A549 (cell line): ENCODE data around the gene DHX32. TPM values are rescaled to one million over a fixed set of nuclear protein-coding genes. Genes with fewer than 3 reads are reported as not detected.
A peak's percentile ranks its signal among the peaks of the same experiment; 100 is the strongest.
"Not testable (repeated sequence)": the region's sequence is repeated elsewhere in the genome, so short reads cannot be mapped to it uniquely, and the experiment has no call there.

Source experiments
- ATAC-seq, 2 experiments: fragments of 200-7000 bp in 1 of 2; fragments of >200 bp in 1 of 2; cut with Nextera tagmentation in 1 of 2; cut with Tn5 transposase in 1 of 2; 3 replicates each; pipeline versions ENCODE4 v1.8.0 to v1.9.1; 2018 to 2020; ENCODE audit warnings: mild to moderate bottlenecking in 1 of 2, moderate library complexity in 1 of 2
- CTCF ChIA-PET: fragments of 300-600 bp; sonication (Branson Sonifier 250); formaldehyde crosslinking; extraction: SDS; loops from one replicate; lab custom pipeline; 2021; ENCODE audit warnings: antibody characterized with exemption, inconsistent platforms; lab: Yijun Ruan, JAX
- POLR2A ChIA-PET: fragments of 350-600 bp; formaldehyde crosslinking; extraction: SDS; loops from one replicate; lab custom pipeline; 2021; ENCODE audit warnings: antibody characterized with exemption, inconsistent platforms; lab: Yijun Ruan, JAX
- DNase-seq, 2 experiments: peaks; one replicate each; pipeline versions ENCODE4 v3.0.0 to v3.0.0-alpha.2; 2011 to 2016; ENCODE audit warnings: low read depth in 1 of 2, low spot score in 1 of 2
- FAIRE-seq: peaks from 2 replicates; lab custom pipeline; 2011; peaks lifted over from hg19 to GRCh38; lab: Jason Lieb, UNC
- H3K27ac ChIP-seq, 2 experiments: fragments of >200 bp; sonication (Bioruptor Twin); formaldehyde crosslinking; 3 replicates each; pipeline ENCODE4 v1.5.1; 2016 to 2017
- H3K4me1 ChIP-seq: fragments of >200 bp; sonication (Bioruptor Twin); formaldehyde crosslinking; 3 replicates; pipeline ENCODE4 v1.6.1; 2016
- H3K4me2 ChIP-seq: fragments of >200 bp; sonication (Bioruptor Twin); formaldehyde crosslinking; 3 replicates; pipeline ENCODE4 v1.6.1; 2016
- H3K4me3 ChIP-seq: fragments of >200 bp; sonication (Bioruptor Twin); formaldehyde crosslinking; 3 replicates; pipeline ENCODE4 v1.5.1; 2016
- H3K9me3 ChIP-seq: fragments of >200 bp; sonication (Bioruptor Twin); formaldehyde crosslinking; 3 replicates; pipeline ENCODE4 v1.6.1; 2016
- BHLHE40 ChIP-seq: IDR thresholded peaks from 2 replicates; pipeline ENCODE4 v1.6.1; 2012; ENCODE audit warnings: low read depth, low read length, inconsistent platforms
- EP300 ChIP-seq, 2 experiments: fragments of >200 bp; sonication (Bioruptor Twin); formaldehyde crosslinking; IDR thresholded peaks; 2 replicates in 1 of 2; 3 replicates in 1 of 2; pipeline ENCODE4 v1.6.1; 2016 to 2017
- ESRRA ChIP-seq: fragments of 150-350 bp; IDR thresholded peaks from 2 replicates; pipeline ENCODE4 v1.6.1; 2014; ENCODE audit warnings: mild to moderate bottlenecking, low read length, borderline replicate concordance
- FOXS1 ChIP-seq: fragments of 250-450 bp; sonication (Bioruptor Pico); IDR thresholded peaks from 2 replicates; pipeline ENCODE4 v1.5.0; 2020; ENCODE audit warnings: mild to moderate bottlenecking, moderate library complexity
- HEYL ChIP-seq: fragments of 250-450 bp; sonication (Bioruptor Pico); IDR thresholded peaks from 2 replicates; pipeline ENCODE4 v1.8.0; 2021; ENCODE audit warnings: mild to moderate bottlenecking, moderate library complexity
- HOXA7 ChIP-seq: fragments of 250-450 bp; sonication (Bioruptor Pico); IDR thresholded peaks from 2 replicates; pipeline ENCODE4 v1.5.0; 2020; ENCODE audit warnings: mild to moderate bottlenecking, moderate library complexity
- HOXB13 ChIP-seq: fragments of 250-450 bp; sonication (Bioruptor Pico); IDR thresholded peaks from 2 replicates; pipeline ENCODE4 v1.5.0; 2020; ENCODE audit warnings: low read depth, mild to moderate bottlenecking, moderate library complexity
- HOXB5 ChIP-seq: fragments of 250-450 bp; sonication (Bioruptor Pico); IDR thresholded peaks from 2 replicates; pipeline ENCODE4 v1.5.0; 2020; ENCODE audit warnings: mild to moderate bottlenecking, moderate library complexity
- JUN ChIP-seq, 2 experiments: fragments of >200 bp; sonication (Bioruptor Twin); formaldehyde crosslinking; IDR thresholded peaks; 2 replicates in 1 of 2; 3 replicates in 1 of 2; pipeline ENCODE4 v1.6.1; 2016 to 2017
- KDM1A ChIP-seq: fragments of 200-600 bp; sonication (generic); IDR thresholded peaks from 2 replicates; pipeline ENCODE4 v1.6.1; 2016; ENCODE audit warnings: low read depth, mild to moderate bottlenecking
- KDM5A ChIP-seq: fragments of 200-600 bp; sonication (generic); IDR thresholded peaks from 2 replicates; pipeline ENCODE4 v1.6.1; 2016; ENCODE audit warnings: antibody characterized with exemption, mild to moderate bottlenecking
- PHF8 ChIP-seq: fragments of 200-600 bp; sonication (generic); IDR thresholded peaks from 2 replicates; pipeline ENCODE4 v1.6.1; 2016; ENCODE audit warnings: low read depth, mild to moderate bottlenecking, antibody characterized with exemption, moderate library complexity, borderline replicate concordance
- POLR2A ChIP-seq: IDR thresholded peaks from 2 replicates; pipeline ENCODE4 v1.6.1; 2012; ENCODE audit warnings: mild to moderate bottlenecking, low read length
- POLR2AphosphoS2 ChIP-seq: conservative IDR thresholded peaks from 2 replicates; pipeline ENCODE4 v1.6.1; 2012; ENCODE audit warnings: low read length, improper control_type of control experiment, inconsistent platforms
- RARB ChIP-seq: fragments of 250-450 bp; sonication (Bioruptor Pico); IDR thresholded peaks from 2 replicates; pipeline ENCODE4 v1.8.0; 2021; ENCODE audit warnings: mild to moderate bottlenecking, moderate library complexity
- RCOR1 ChIP-seq: fragments of 150-350 bp; IDR thresholded peaks from 2 replicates; pipeline ENCODE4 v1.6.1; 2014; ENCODE audit warnings: antibody characterized with exemption, low read length, low read depth
- RFX5 ChIP-seq: fragments of 450-650 bp; IDR thresholded peaks from 2 replicates; pipeline ENCODE4 v1.7.1; 2014; ENCODE audit warnings: antibody characterized with exemption, mild to moderate bottlenecking, moderate library complexity
- RNF2 ChIP-seq: fragments of 200-600 bp; sonication (generic); IDR thresholded peaks from 2 replicates; pipeline ENCODE4 v1.6.1; 2016; ENCODE audit warnings: low read depth, mild to moderate bottlenecking, antibody characterized with exemption, moderate library complexity, borderline replicate concordance
- SMC3 ChIP-seq: fragments of >200 bp; sonication (Bioruptor Twin); formaldehyde crosslinking; IDR thresholded peaks from 3 replicates; pipeline ENCODE4 v1.6.1; 2018; ENCODE audit warnings: inconsistent platforms
- TP53 ChIP-seq: fragments of 250-450 bp; sonication (Bioruptor Pico); IDR thresholded peaks from 2 replicates; pipeline ENCODE4 v1.5.0; 2021; ENCODE audit warnings: mild to moderate bottlenecking, moderate library complexity
- ZNF302 ChIP-seq: fragments of 250-450 bp; sonication (Bioruptor Pico); IDR thresholded peaks from 2 replicates; pipeline ENCODE4 v1.9.0; 2021; ENCODE audit warnings: inconsistent platforms, mild to moderate bottlenecking, moderate library complexity
- ZSCAN20 ChIP-seq: fragments of 250-450 bp; sonication (Bioruptor Pico); IDR thresholded peaks from 2 replicates; pipeline ENCODE4 v1.8.0; 2022; ENCODE audit warnings: mild to moderate bottlenecking, moderate library complexity
- WGBS: methylation state at CpG from one replicate; pipeline ENCODE4 v1.1.6; 2017; ENCODE audit errors: missing lambda C conversion rate; 5-methylcytosine and 5-hydroxymethylcytosine counted together
- polyA plus RNA-seq, 4 experiments: library from polyadenylated mRNA; depleted of rRNA in 3 of 4; stranded (reverse); fragments of >200 nt; fragmentation: RNase III in 1 of 4; extraction: RNeasy Plus Mini Kit Qiagen cat#74134 plus additional on column Dnase treatment in 1 of 4; gene quantifications; 2 replicates in 3 of 4; 3 replicates in 1 of 4; pipeline ENCODE4 v1.2.3, GENCODE V29; 2011 to 2017
- TF ChIP-seq, protein P1 (sequence below): IDR thresholded peaks from 2 replicates; pipeline ENCODE4 v1.6.1; 2012
- TF ChIP-seq, protein P2 (sequence below): fragments of >200 bp; sonication (Bioruptor Twin); formaldehyde crosslinking; IDR thresholded peaks from 2 replicates; pipeline ENCODE4 v1.6.1; 2016
- TF ChIP-seq, protein P3 (sequence below): fragments of 250-450 bp; sonication (Bioruptor Pico); IDR thresholded peaks from 2 replicates; pipeline ENCODE4 v1.5.0; 2020; ENCODE audit warnings: low read depth, mild to moderate bottlenecking, moderate library complexity
- TF ChIP-seq, protein P4 (sequence below): IDR thresholded peaks from 2 replicates; pipeline ENCODE4 v1.6.1; 2012
- TF ChIP-seq, protein P5 (sequence below): fragments of >200 bp; sonication (Bioruptor Twin); formaldehyde crosslinking; IDR thresholded peaks from 3 replicates; pipeline ENCODE4 v1.6.1; 2016
- TF ChIP-seq, protein P6 (sequence below): IDR thresholded peaks from 2 replicates; pipeline ENCODE4 v1.6.1; 2012; ENCODE audit warnings: low read depth, borderline replicate concordance
- TF ChIP-seq, protein P7 (sequence below): fragments of >200 bp; sonication (Bioruptor Twin); formaldehyde crosslinking; IDR thresholded peaks from 3 replicates; pipeline ENCODE4 v1.5.1; 2016

DHX32 gene
- polyA plus RNA-seq, 2 of the 4 experiments (the other 2 are of a cell fraction), result 37.4 to 61.8 TPM

DNA sequence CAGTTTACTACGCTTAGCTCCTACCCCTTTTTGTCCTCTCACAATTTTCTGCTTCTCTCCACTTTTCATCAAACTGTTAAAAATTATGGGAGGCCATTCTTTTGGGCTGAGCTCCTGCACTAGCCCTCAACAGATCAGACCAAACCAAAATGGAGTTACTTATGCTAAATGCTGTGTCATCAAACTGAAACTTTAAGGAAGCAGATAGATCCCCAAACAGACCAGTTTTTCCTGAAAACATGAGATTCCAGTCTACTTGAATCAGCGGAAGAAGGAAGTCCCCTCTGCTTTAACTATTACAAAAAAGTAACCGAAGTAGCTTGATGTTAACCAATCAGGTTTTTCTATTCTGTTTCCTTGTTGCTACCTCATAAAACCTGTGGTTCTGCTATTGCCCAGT lies 35.9 kb upstream of the DHX32 start (continued):
- TF ChIP-seq, protein P1, sequence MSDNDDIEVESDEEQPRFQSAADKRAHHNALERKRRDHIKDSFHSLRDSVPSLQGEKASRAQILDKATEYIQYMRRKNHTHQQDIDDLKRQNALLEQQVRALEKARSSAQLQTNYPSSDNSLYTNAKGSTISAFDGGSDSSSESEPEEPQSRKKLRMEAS, result no peak
- TF ChIP-seq POLR2AphosphoS2, result no peak
- no peak for TF ChIP-seq KDM1A
- no peak for TF ChIP-seq JUN (IDR thresholded peaks at IDR 0.05)
- TF ChIP-seq HEYL, result peak; percentile 83
- peak; percentile 89 for TF ChIP-seq ZNF302 (CRISPR knock-in tag)
- TF ChIP-seq PHF8, result no peak
- TF ChIP-seq FOXS1 (CRISPR knock-in tag), result peak; percentile 42; the same call in 1 of the 2 replicates
- peak; percentile 92 for TF ChIP-seq HOXB13 (CRISPR knock-in tag)
- TF ChIP-seq, protein P2, sequence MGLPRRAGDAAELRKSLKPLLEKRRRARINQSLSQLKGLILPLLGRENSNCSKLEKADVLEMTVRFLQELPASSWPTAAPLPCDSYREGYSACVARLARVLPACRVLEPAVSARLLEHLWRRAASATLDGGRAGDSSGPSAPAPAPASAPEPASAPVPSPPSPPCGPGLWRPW, result no peak
- TF ChIP-seq, protein P3, sequence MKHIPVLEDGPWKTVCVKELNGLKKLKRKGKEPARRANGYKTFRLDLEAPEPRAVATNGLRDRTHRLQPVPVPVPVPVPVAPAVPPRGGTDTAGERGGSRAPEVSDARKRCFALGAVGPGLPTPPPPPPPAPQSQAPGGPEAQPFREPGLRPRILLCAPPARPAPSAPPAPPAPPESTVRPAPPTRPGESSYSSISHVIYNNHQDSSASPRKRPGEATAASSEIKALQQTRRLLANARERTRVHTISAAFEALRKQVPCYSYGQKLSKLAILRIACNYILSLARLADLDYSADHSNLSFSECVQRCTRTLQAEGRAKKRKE (CRISPR knock-in tag), result peak; percentile 89
- TF ChIP-seq, protein P4, sequence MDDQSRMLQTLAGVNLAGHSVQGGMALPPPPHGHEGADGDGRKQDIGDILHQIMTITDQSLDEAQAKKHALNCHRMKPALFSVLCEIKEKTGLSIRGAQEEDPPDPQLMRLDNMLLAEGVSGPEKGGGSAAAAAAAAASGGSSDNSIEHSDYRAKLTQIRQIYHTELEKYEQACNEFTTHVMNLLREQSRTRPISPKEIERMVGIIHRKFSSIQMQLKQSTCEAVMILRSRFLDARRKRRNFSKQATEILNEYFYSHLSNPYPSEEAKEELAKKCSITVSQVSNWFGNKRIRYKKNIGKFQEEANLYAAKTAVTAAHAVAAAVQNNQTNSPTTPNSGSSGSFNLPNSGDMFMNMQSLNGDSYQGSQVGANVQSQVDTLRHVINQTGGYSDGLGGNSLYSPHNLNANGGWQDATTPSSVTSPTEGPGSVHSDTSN, result no peak
- TF ChIP-seq ESRRA, result no peak
- TF ChIP-seq, protein P5, sequence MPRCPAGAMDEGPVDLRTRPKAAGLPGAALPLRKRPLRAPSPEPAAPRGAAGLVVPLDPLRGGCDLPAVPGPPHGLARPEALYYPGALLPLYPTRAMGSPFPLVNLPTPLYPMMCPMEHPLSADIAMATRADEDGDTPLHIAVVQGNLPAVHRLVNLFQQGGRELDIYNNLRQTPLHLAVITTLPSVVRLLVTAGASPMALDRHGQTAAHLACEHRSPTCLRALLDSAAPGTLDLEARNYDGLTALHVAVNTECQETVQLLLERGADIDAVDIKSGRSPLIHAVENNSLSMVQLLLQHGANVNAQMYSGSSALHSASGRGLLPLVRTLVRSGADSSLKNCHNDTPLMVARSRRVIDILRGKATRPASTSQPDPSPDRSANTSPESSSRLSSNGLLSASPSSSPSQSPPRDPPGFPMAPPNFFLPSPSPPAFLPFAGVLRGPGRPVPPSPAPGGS, result no peak
- TF ChIP-seq, protein P6, sequence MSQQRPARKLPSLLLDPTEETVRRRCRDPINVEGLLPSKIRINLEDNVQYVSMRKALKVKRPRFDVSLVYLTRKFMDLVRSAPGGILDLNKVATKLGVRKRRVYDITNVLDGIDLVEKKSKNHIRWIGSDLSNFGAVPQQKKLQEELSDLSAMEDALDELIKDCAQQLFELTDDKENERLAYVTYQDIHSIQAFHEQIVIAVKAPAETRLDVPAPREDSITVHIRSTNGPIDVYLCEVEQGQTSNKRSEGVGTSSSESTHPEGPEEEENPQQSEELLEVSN, result no peak
- TF ChIP-seq RNF2, result no peak
- no peak for TF ChIP-seq SMC3
- peak; percentile 74; the same call in 1 of the 2 replicates for TF ChIP-seq HOXB5
- no peak for TF ChIP-seq RARB (CRISPR knock-in tag)
- peak; percentile 85 for TF ChIP-seq ZSCAN20 (CRISPR knock-in tag)
- TF ChIP-seq EP300 (IDR thresholded peaks at IDR 0.05), result no peak

DNA sequence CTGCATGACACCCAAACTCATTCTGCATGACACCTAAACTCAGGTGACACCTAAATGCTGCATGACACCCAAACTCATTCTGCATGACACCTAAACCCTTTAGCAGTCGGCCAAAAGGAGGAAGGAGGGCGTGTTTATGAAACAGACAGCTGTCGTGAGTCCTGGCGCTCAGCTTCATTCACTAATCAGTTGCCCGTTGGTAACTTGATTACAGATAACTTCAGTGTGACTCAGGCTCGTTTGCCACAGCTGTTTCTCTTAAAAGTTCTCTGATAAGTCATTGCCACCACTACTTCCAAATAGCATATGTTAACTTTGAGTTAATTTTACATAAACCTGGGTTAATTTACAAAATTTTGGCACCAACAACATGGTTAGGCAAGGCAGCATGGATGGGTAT lies 32.2 kb upstream of the DHX32 start:
- H3K9me3 ChIP-seq, H3K4me2 ChIP-seq, POLR2A ChIA-PET, FAIRE-seq, DNase-seq, ATAC-seq, H3K27ac ChIP-seq, H3K4me3 ChIP-seq: not testable (repeated sequence)
- peaks cover 10% of the 10 kb centered on the region; the same call in 2 of the 3 replicates for H3K4me1 ChIP-seq
- CTCF ChIA-PET, result interaction anchor here (1.7 kb wide), 1 partner anchor 12 kb away, joined by 4 read pairs; no protein-coding TSS in a partner anchor
- WGBS, result 81% methylated on average over 6 of the region's 6 CpGs

DNA sequence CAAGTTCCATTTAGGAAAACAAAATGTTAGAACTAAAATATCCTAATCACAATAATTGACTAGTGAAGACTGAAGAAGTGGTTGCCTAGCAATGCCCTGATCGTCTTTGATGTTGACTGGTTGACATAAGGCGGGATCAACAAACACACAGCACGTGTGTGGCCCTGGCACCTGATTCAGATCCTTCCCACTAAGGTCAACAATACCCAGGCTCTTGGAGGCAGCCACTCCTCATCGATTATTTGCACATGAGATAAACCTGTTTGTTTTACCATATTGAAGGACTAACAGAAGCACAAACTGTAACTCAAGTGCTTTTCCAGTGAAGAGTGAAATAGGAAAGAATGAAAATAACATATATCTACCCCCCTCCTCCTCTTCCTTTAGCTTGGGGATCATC lies 30.9 kb upstream of the DHX32 start:
- H3K4me1 ChIP-seq, result peaks cover 10% of the 10 kb centered on the region; the same call in 2 of the 3 replicates
- ATAC-seq (peak in 1 of 2 experiments; percentile 80; a peak in 3 of 6 replicates), DNase-seq (peak in 1 of 2 experiments; percentile 76), FAIRE-seq (no peak)
- ChIA-PET CTCF (interaction anchor here (1.7 kb wide), 1 partner anchor 10 kb away, joined by 4 read pairs; no protein-coding TSS in a partner anchor), POLR2A (no interaction called here)
- WGBS, result 6% methylated on average over 4 of the region's 4 CpGs
- no peaks in the 10 kb centered on the region for H3K9me3 ChIP-seq
- no peak overlapping the region for H3K27ac ChIP-seq
- no peak overlapping the region for H3K4me3 ChIP-seq
- peak overlapping the region; percentile 36; the same call in 2 of the 3 replicates for H3K4me2 ChIP-seq
- TF ChIP-seq POLR2A, result no peak
- TF ChIP-seq, protein P7, sequence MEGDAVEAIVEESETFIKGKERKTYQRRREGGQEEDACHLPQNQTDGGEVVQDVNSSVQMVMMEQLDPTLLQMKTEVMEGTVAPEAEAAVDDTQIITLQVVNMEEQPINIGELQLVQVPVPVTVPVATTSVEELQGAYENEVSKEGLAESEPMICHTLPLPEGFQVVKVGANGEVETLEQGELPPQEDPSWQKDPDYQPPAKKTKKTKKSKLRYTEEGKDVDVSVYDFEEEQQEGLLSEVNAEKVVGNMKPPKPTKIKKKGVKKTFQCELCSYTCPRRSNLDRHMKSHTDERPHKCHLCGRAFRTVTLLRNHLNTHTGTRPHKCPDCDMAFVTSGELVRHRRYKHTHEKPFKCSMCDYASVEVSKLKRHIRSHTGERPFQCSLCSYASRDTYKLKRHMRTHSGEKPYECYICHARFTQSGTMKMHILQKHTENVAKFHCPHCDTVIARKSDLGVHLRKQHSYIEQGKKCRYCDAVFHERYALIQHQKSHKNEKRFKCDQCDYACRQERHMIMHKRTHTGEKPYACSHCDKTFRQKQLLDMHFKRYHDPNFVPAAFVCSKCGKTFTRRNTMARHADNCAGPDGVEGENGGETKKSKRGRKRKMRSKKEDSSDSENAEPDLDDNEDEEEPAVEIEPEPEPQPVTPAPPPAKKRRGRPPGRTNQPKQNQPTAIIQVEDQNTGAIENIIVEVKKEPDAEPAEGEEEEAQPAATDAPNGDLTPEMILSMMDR, result no peak
- TF ChIP-seq, protein P4, result no peak
- TF ChIP-seq RCOR1, result no peak
- no peak for TF ChIP-seq RFX5
- TF ChIP-seq KDM5A, result no peak
- peak; percentile 32; the same call in 1 of the 2 replicates for TF ChIP-seq BHLHE40
- TF ChIP-seq, protein P1, result 0 out of 2 replicates have a peak, but pooled peaks have one; percentile 39
- no peak for TF ChIP-seq TP53
- TF ChIP-seq HOXA7 (CRISPR knock-in tag), result no peak
